GM20000 (cell line): ENCODE results near the gene BPIFB4.

Experiments used
- DNase-seq: peaks from one replicate; pipeline ENCODE4 v3.0.0; 2012; ENCODE audit warnings: low spot score
- CTCF ChIP-seq: IDR thresholded peaks from 2 replicates; pipeline ENCODE4 v1.5.1; 2012; ENCODE audit warnings: mild to moderate bottlenecking, control low read depth; ENCODE audit errors: extremely low read depth, missing control alignments

The BPIFB4 gene

GRCh38 chr20:33154252-33154651, 74.8 kb downstream of the BPIFB4 start:
- TF ChIP-seq CTCF = no peak
- no peak for DNase-seq

- no peak for DNase-seq
- no peak for TF ChIP-seq CTCF
Observed at GRCh38 chr20:33158637-33159385, 79.4 kb downstream of the BPIFB4 start.

GRCh38 chr20:33159713-33160112, 80.3 kb downstream of the BPIFB4 start:
- no peak for TF ChIP-seq CTCF
- no peak for DNase-seq

GRCh38 chr20:33160681-33161080, 81.2 kb downstream of the BPIFB4 start:
- no peak for TF ChIP-seq CTCF
- DNase-seq = no peak
